K562 (cell line): ENCODE results near the gene COG2. TPM values are rescaled to one million over a fixed set of nuclear protein-coding genes. Genes with fewer than 3 reads are reported as not detected.
A peak's percentile ranks its signal among the peaks of the same experiment; 100 is the strongest.
"Not testable (repeated sequence)": the region's sequence is repeated elsewhere in the genome, so short reads cannot be mapped to it uniquely, and the experiment has no call there.

Experiments used
- ATAC-seq: fragments of 200-7000 bp; cut with Tn5 transposase; 3 replicates; pipeline ENCODE4 v1.9.1; 2020; ENCODE audit warnings: moderate library complexity
- BruUV-seq: library from RNA; stranded (reverse); fragments of 400-500 nt; replicated peaks from 2 replicates; lab custom pipeline; 2021; lab: Mats Ljungman, UMichigan
- CTCF ChIA-PET: fragments of 300-600 bp; formaldehyde crosslinking; extraction: SDS; loops from one replicate; lab custom pipeline; 2021; ENCODE audit warnings: low intra/inter-chr PET ratio; lab: Yijun Ruan, JAX
- POLR2A ChIA-PET: fragments of 300-600, 350-650 bp; sonication (Branson Sonifier 250); formaldehyde crosslinking; extraction: SDS; loops from one replicate; lab custom pipeline; 2021; ENCODE audit warnings: antibody characterized with exemption, inconsistent platforms; lab: Yijun Ruan, JAX
- DNase-seq, 4 experiments: peaks; one replicate each; pipeline versions ENCODE4 v3.0.0 to v3.0.0-alpha.2; 2011 to 2018; ENCODE audit warnings: low spot score in 3 of 4, mixed read lengths in 3 of 4; ENCODE audit errors: extremely low read depth in 1 of 4
- FAIRE-seq: peaks from 2 replicates; lab custom pipeline; 2011; peaks lifted over from hg19 to GRCh38; lab: Jason Lieb, UNC
- H2AFZ ChIP-seq: 2 replicates; pipeline ENCODE4 v1.6.0; 2011; ENCODE audit warnings: low read depth, low read length, control low read depth, inconsistent platforms
- H3K27ac ChIP-seq: fragments of 200-600 bp; 3 replicates; pipeline ENCODE4 v1.8.0; 2011; ENCODE audit warnings: low read depth, mild to moderate bottlenecking, control low read depth, inconsistent platforms, low read length, moderate library complexity, mixed read lengths; ENCODE audit errors: extremely low read depth
- H3K27me3 ChIP-seq, 2 experiments: fragments of 300-600 bp in 1 of 2; 2 replicates in 1 of 2; 3 replicates in 1 of 2; pipeline versions ENCODE4 v1.6.0 to v1.8.0; 2011; ENCODE audit warnings: inconsistent platforms in 2 of 2, low read length in 2 of 2, mild to moderate bottlenecking in 1 of 2, mixed read lengths in 1 of 2, moderate library complexity in 1 of 2; ENCODE audit not compliant: control insufficient read depth in 2 of 2, insufficient read depth in 2 of 2
- H3K36me3 ChIP-seq: fragments of 300-600 bp; 3 replicates; pipeline ENCODE4 v1.8.0; 2011; ENCODE audit warnings: mild to moderate bottlenecking, low read length, inconsistent platforms; ENCODE audit not compliant: control insufficient read depth, insufficient read depth
- H3K4me1 ChIP-seq, 2 experiments: fragments of 200-600 bp in 1 of 2; replicated peaks in 1 of 2; 2 replicates in 1 of 2; 3 replicates in 1 of 2; pipeline versions ENCODE4 v1.5.1 to v1.8.0; 2011; ENCODE audit warnings: inconsistent platforms in 2 of 2, low read length in 2 of 2, mild to moderate bottlenecking in 1 of 2, mixed read lengths in 1 of 2, moderate library complexity in 1 of 2; ENCODE audit not compliant: control insufficient read depth in 2 of 2, insufficient read depth in 2 of 2
- H3K4me2 ChIP-seq: 2 replicates; pipeline ENCODE4 v1.6.1; 2011; ENCODE audit warnings: low read length, control low read depth, inconsistent platforms, mixed read lengths; ENCODE audit not compliant: insufficient read depth
- H3K4me3 ChIP-seq: fragments of 200-600 bp; sonication (generic), shearing (Covaris generic); 2 replicates; pipeline ENCODE4 v1.5.1; 2016; ENCODE audit warnings: control low read depth, inconsistent platforms
- H3K79me2 ChIP-seq: fragments of 200-600 bp; 3 replicates; pipeline ENCODE4 v1.8.0; 2011; ENCODE audit warnings: low read length, inconsistent platforms; ENCODE audit not compliant: control insufficient read depth, insufficient read depth
- H3K9ac ChIP-seq, 2 experiments: 2 replicates each; pipeline versions ENCODE4 v1.6.0 to v1.6.1; 2011; ENCODE audit warnings: low read depth in 2 of 2, low read length in 2 of 2, control low read depth in 1 of 2, inconsistent platforms in 1 of 2, mild to moderate bottlenecking in 1 of 2, mixed read lengths in 1 of 2; ENCODE audit not compliant: insufficient read depth in 1 of 2
- H3K9me1 ChIP-seq: one replicate; pipeline ENCODE4 v1.6.0; 2011; ENCODE audit warnings: inconsistent platforms, mild to moderate bottlenecking, low read length, moderate library complexity; ENCODE audit not compliant: control insufficient read depth, insufficient read depth
- H3K9me3 ChIP-seq: replicated peaks from 2 replicates; pipeline ENCODE4 v1.5.1; 2011; ENCODE audit warnings: low read depth, low read length, inconsistent platforms; ENCODE audit not compliant: control insufficient read depth, insufficient read depth
- H4K20me1 ChIP-seq: replicated peaks from 2 replicates; pipeline ENCODE4 v1.6.1; 2011; ENCODE audit warnings: low read length, inconsistent platforms, mixed read lengths; ENCODE audit not compliant: control insufficient read depth, insufficient read depth
- ASH1L ChIP-seq: fragments of 450-650 bp; IDR thresholded peaks from 2 replicates; pipeline ENCODE4 v1.6.1; 2018; ENCODE audit warnings: borderline replicate concordance, mild to moderate bottlenecking, low read depth; ENCODE audit not compliant: partially characterized antibody
- ATF3 ChIP-seq, 2 experiments: fragments of 450-650 bp in 1 of 2; sonication (generic) in 1 of 2; formaldehyde crosslinking in 1 of 2; IDR thresholded peaks in 1 of 2; conservative IDR thresholded peaks in 1 of 2; 2 replicates each; pipeline versions ENCODE4 v1.6.1 to v1.8.1; 2016 to 2023; ENCODE audit warnings: mild to moderate bottlenecking in 2 of 2, moderate library complexity in 2 of 2, inconsistent platforms in 1 of 2, missing genetic modification reagents in 1 of 2
- CEBPB ChIP-seq: fragments of 450-650 bp; IDR thresholded peaks from 2 replicates; pipeline ENCODE4 v1.6.1; 2016; ENCODE audit warnings: missing genetic modification characterization, missing compliant biosample characterization
- ELF2 ChIP-seq: fragments of 250-450 bp; sonication (Bioruptor Pico); IDR thresholded peaks from 2 replicates; pipeline ENCODE4 v1.5.0; 2021; ENCODE audit warnings: mild to moderate bottlenecking
- EP300 ChIP-seq: IDR thresholded peaks from 2 replicates; pipeline ENCODE4 v1.6.1; 2012; ENCODE audit warnings: low read length, improper control_type of control experiment
- FOXK2 ChIP-seq, 2 experiments: fragments of 450-650 bp; IDR thresholded peaks in 1 of 2; conservative IDR thresholded peaks in 1 of 2; 2 replicates each; pipeline ENCODE4 v1.6.1; 2016; ENCODE audit warnings: low read depth in 2 of 2, mild to moderate bottlenecking in 1 of 2
- GTF3C2 ChIP-seq: IDR thresholded peaks from 3 replicates; pipeline ENCODE4 v1.6.1; 2011; ENCODE audit warnings: borderline replicate concordance, mild to moderate bottlenecking, moderate library complexity; ENCODE audit not compliant: insufficient read length; ENCODE audit errors: extremely low read depth
- IRF1 ChIP-seq: sonication (generic); formaldehyde crosslinking; IDR thresholded peaks from 2 replicates; pipeline ENCODE4 v1.8.0; 2022; ENCODE audit warnings: missing genetic modification reagents, mild to moderate bottlenecking, borderline replicate concordance
- PRPF4 ChIP-seq: fragments of 200-400 bp; formaldehyde crosslinking; IDR thresholded peaks from one replicate; pipeline ENCODE4 v1.6.1; 2017; ENCODE audit warnings: low read length, low read depth, mild to moderate bottlenecking; ENCODE audit not compliant: insufficient read depth, poor library complexity, severe bottlenecking
- SIN3B ChIP-seq: fragments of 450-650 bp; IDR thresholded peaks from 2 replicates; pipeline ENCODE4 v1.6.1; 2017; ENCODE audit warnings: low read depth, mild to moderate bottlenecking, moderate library complexity
- SIX5 ChIP-seq, 2 experiments: IDR thresholded peaks; 2 replicates each; pipeline ENCODE4 v1.6.1; 2011; ENCODE audit warnings: low read length in 2 of 2, borderline replicate concordance in 1 of 2, low read depth in 1 of 2, mild to moderate bottlenecking in 1 of 2, moderate library complexity in 1 of 2; ENCODE audit not compliant: insufficient read depth in 1 of 2
- SRSF7 ChIP-seq: fragments of 200-400 bp; formaldehyde crosslinking; optimal IDR thresholded peaks from 2 replicates; pipeline ENCODE3; 2017; ENCODE audit warnings: mild to moderate bottlenecking, low read depth, low read length
- ZFP30 ChIP-seq: fragments of 250-450 bp; sonication (Bioruptor Pico); IDR thresholded peaks from 2 replicates; pipeline ENCODE4 v1.8.0; 2022; ENCODE audit warnings: moderate library complexity, mild to moderate bottlenecking, inconsistent platforms, borderline replicate concordance
- ZNF224 ChIP-seq: sonication (generic); formaldehyde crosslinking; IDR thresholded peaks from 2 replicates; pipeline ENCODE4 v1.8.0; 2022; ENCODE audit warnings: mild to moderate bottlenecking, missing genetic modification reagents
- ZNF384 ChIP-seq: IDR thresholded peaks from 2 replicates; pipeline ENCODE4 v1.6.1; 2012; ENCODE audit warnings: low read depth, low read length, improper control_type of control experiment
- WGBS: fragments of 100-300 bp; shearing (Covaris generic); methylation state at CpG from one replicate; pipeline ENCODE4 v1.1.6; 2016; ENCODE audit warnings: low coverage, mixed read lengths; ENCODE audit not compliant: insufficient coverage; ENCODE audit errors: missing lambda C conversion rate; 5-methylcytosine and 5-hydroxymethylcytosine counted together
- in situ Hi-C: fragments of 300-500 bp; cut with MboI; formaldehyde crosslinking; loops from 4 replicates; pipeline ENCODE4 v1.15.0; 2018; ENCODE audit warnings: inconsistent platforms, mixed read lengths
- intact Hi-C: fragments of 100-400 bp; cut with micrococcal nuclease; formaldehyde crosslinking; loops from 2 replicates; pipeline ENCODE4 v1.14.2; 2022
- polyA plus RNA-seq, 8 experiments: library from polyadenylated mRNA; depleted of rRNA in 4 of 8; stranded (reverse) in 5 of 8; unstranded in 3 of 8; fragments of >200 nt; fragmentation: Nextera tagmentation in 2 of 8; fragmentation: Illumina TruSeq in 1 of 8; extraction: Ambion mirVana in 2 of 8; extraction: Trizol in 1 of 8; gene quantifications; 2 replicates each; pipeline versions ENCODE4 v1.2.1 to v1.2.3, GENCODE V29; 2011 to 2014; ENCODE audit warnings: inconsistent platforms in 1 of 8, missing spikeins in 1 of 8
- total RNA-seq, 7 experiments: library from RNA; depleted of rRNA in 6 of 7; stranded (reverse); fragments of >200 nt in 6 of 7; fragmentation: Illumina TruSeq in 2 of 7; extraction: Trizol in 2 of 7; gene quantifications; 2 replicates each; pipeline versions ENCODE4 v1.2.1 to v1.2.3, GENCODE V29; 2011 to 2021; ENCODE audit warnings: low replicate concordance in 1 of 7

Gene COG2
- total and polyA plus RNA-seq, 9 of the 15 experiments (the other 6 are each of a cell fraction or from before 2014, with no cell fraction given): 22.0 to 51.7 (median 33.3) TPM

- TF ChIP-seq GTF3C2: no peak
- TF ChIP-seq EP300: no peak
- TF ChIP-seq ZFP30: no peak
- no peak for TF ChIP-seq ELF2 (CRISPR knock-in tag)
- peak; percentile 37; the same call in 1 of the 2 replicates for TF ChIP-seq ATF3 (IDR thresholded peaks at IDR 0.05)
- TF ChIP-seq ATF3 (CRISPR knock-in tag; conservative IDR thresholded peaks at IDR 0.05): no peak
- TF ChIP-seq SIN3B: no peak
- no peak for TF ChIP-seq PRPF4
- TF ChIP-seq IRF1: no peak
- no peak for TF ChIP-seq ASH1L
- peak; percentile 52 for TF ChIP-seq CEBPB (tag)
- TF ChIP-seq FOXK2 (conservative IDR thresholded peaks at IDR 0.05 in 1 of 2, IDR thresholded peaks at IDR 0.05 in 1 of 2; ENCODE audit: low read depth in 2 of 2): no peak
- TF ChIP-seq SRSF7: no peak
- no peak for TF ChIP-seq ZNF384
- TF ChIP-seq ZNF224: no peak
- TF ChIP-seq SIX5 (IDR thresholded peaks at IDR 0.05; ENCODE audit: borderline replicate concordance in 1 of 2, insufficient read depth in 1 of 2, low read depth in 1 of 2, low read length in 2 of 2): no peak
These were observed 75.0 kb downstream of the COG2 start (continued) for GRCh38 chr1:230717251-230717650.

- DNase-seq, H3K9ac ChIP-seq, FAIRE-seq, H3K4me1 ChIP-seq, H3K9me3 ChIP-seq, H4K20me1 ChIP-seq, CTCF ChIA-PET, ATAC-seq, H2AFZ ChIP-seq, H3K79me2 ChIP-seq, intact Hi-C loops, POLR2A ChIA-PET, H3K4me2 ChIP-seq, H3K36me3 ChIP-seq, H3K27ac ChIP-seq, H3K4me3 ChIP-seq, BruUV-seq, in situ Hi-C loops, H3K9me1 ChIP-seq, H3K27me3 ChIP-seq: not testable (repeated sequence)
- 3% methylated on average over 3 of the region's 3 CpGs for WGBS
These were observed 79.7 kb downstream of the COG2 start for GRCh38 chr1:230721849-230722522.
